Measurements from ENCODE around the gene GPR39. TPM values are rescaled to one million over a fixed set of nuclear protein-coding genes. Genes with fewer than 3 reads are reported as not detected.

The GPR39 gene
- polyA plus RNA-seq, 4 donors, result 3.8 to 12.6 (median 5.3) TPM

DNA sequence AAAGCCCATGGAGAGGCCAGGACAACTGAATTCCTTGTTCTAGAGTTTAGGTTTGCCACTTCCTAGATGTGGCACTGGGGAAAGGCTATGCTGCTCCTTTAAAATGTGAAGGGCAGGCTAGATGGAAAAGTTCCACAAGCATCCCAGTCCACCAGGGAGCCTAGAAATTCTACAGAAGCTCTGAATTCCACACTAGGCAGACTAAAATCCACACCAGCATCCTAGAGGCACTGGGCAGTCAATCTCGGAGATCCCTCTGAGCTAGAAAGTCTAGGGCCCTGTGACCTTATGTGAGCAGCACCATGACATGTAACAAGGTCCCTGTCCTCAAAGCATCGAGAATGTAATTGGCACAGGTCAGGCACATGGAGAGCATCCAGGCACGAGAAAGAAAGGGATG, 181.9 kb downstream of the GPR39 start:
- DNase-seq, result no peak
- H3K4me1 ChIP-seq (ENCODE audit: control insufficient read depth in 3 of 3, insufficient read depth in 2 of 3, low read depth in 1 of 3, low read length in 2 of 3), result peaks cover 0 to 4% (median 0%) of the 10 kb centered on the region in 3 donors
- H3K27ac ChIP-seq (ENCODE audit: low read depth in 1 of 3, low read length in 2 of 3), result no peak overlapping the region
- no peak for FAIRE-seq
- WGBS, 3 donors, result 79 to 91% (median 82%) methylated on average over 3 of the region's 3 CpGs
- no peaks in the 10 kb centered on the region for H3K27me3 ChIP-seq (ENCODE audit: control insufficient read depth in 3 of 3, insufficient read depth in 3 of 3, low read length in 3 of 3)
- no peak overlapping the region for H3K4me3 ChIP-seq (ENCODE audit: low read depth in 1 of 3, low read length in 3 of 3)
- no peaks in the 10 kb centered on the region for H3K36me3 ChIP-seq (ENCODE audit: control insufficient read depth in 3 of 3, insufficient read depth in 2 of 3, low read depth in 1 of 3, low read length in 3 of 3)
- peaks cover 0 to 12% of the 10 kb centered on the region in 2 donors for H3K9me3 ChIP-seq (ENCODE audit: control insufficient read depth in 2 of 2, insufficient read depth in 1 of 2, low read depth in 1 of 2, low read length in 1 of 2)

DNA sequence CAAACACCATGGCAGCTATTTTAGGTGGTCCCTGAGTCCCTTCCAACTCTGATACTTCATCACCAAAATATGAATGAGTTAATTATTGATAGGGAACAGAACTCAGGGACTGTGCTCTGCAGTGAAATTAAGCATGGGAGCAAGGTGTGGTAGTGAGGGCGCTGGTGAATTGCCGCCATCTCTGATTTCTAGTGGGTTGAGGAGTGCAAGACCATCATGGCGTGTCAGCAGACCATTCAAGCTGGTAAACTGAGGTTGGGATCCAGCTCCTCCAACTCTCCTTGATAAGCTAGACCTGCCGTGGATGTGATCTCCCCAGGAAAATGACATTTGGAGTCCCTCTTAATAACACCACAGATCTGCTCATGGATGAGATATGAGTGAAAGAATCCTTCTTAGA, 183.0 kb downstream of the GPR39 start:
- FAIRE-seq (no peak), DNase-seq (no peak)
- 90 to 93% (median 92%) methylated on average over 4 of the region's 4 CpGs for WGBS, 3 donors
- H3K9me3 ChIP-seq (ENCODE audit: control insufficient read depth in 2 of 2, insufficient read depth in 1 of 2, low read depth in 1 of 2, low read length in 1 of 2), result peaks cover 0 to 12% of the 10 kb centered on the region in 2 donors
- no peaks in the 10 kb centered on the region for H3K36me3 ChIP-seq (ENCODE audit: control insufficient read depth in 3 of 3, insufficient read depth in 2 of 3, low read depth in 1 of 3, low read length in 3 of 3)
- H3K4me3 ChIP-seq (ENCODE audit: low read depth in 1 of 3, low read length in 3 of 3), result no peak overlapping the region
- no peaks in the 10 kb centered on the region for H3K4me1 ChIP-seq (ENCODE audit: control insufficient read depth in 3 of 3, insufficient read depth in 2 of 3, low read depth in 1 of 3, low read length in 2 of 3)
- H3K27me3 ChIP-seq (ENCODE audit: control insufficient read depth in 3 of 3, insufficient read depth in 3 of 3, low read length in 3 of 3), result no peaks in the 10 kb centered on the region
- no peak overlapping the region for H3K27ac ChIP-seq (ENCODE audit: low read depth in 1 of 3, low read length in 2 of 3)

DNA sequence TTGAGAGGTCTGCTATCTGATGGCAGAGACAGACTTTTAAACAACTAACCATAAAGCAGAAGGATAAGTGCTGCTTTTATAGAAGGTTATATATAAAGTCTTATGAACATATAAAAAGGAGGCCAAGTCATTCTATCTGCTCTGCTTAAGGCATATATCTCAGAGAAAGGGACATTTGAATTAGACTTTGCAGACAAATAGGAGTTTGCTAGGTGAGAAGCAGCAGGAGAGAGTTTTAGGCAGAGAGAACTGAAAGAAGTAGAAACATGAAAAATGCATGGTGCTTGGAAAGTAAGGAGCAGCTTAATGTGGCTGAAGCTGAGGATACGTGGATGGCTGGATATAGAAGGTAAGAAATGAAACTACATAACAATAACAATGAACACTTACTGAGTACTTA, 188.0 kb downstream of the GPR39 start:
- H3K27me3 ChIP-seq (ENCODE audit: control insufficient read depth in 3 of 3, insufficient read depth in 3 of 3, low read length in 3 of 3), result no peaks in the 10 kb centered on the region
- no peaks in the 10 kb centered on the region for H3K9me3 ChIP-seq (ENCODE audit: control insufficient read depth in 2 of 2, insufficient read depth in 1 of 2, low read depth in 1 of 2, low read length in 1 of 2)
- no peaks in the 10 kb centered on the region for H3K4me1 ChIP-seq (ENCODE audit: control insufficient read depth in 3 of 3, insufficient read depth in 2 of 3, low read depth in 1 of 3, low read length in 2 of 3)
- FAIRE-seq (no peak), DNase-seq (no peak)
- 59 to 90% (median 82%) methylated on average over 1 of the region's 1 CpG for WGBS, 3 donors
- H3K36me3 ChIP-seq (ENCODE audit: control insufficient read depth in 3 of 3, insufficient read depth in 2 of 3, low read depth in 1 of 3, low read length in 3 of 3), result peaks cover 0 to 2% (median 0%) of the 10 kb centered on the region in 3 donors
- no peak overlapping the region for H3K27ac ChIP-seq (ENCODE audit: low read depth in 1 of 3, low read length in 2 of 3)
- H3K4me3 ChIP-seq (ENCODE audit: low read depth in 1 of 3, low read length in 3 of 3), result no peak overlapping the region

DNA sequence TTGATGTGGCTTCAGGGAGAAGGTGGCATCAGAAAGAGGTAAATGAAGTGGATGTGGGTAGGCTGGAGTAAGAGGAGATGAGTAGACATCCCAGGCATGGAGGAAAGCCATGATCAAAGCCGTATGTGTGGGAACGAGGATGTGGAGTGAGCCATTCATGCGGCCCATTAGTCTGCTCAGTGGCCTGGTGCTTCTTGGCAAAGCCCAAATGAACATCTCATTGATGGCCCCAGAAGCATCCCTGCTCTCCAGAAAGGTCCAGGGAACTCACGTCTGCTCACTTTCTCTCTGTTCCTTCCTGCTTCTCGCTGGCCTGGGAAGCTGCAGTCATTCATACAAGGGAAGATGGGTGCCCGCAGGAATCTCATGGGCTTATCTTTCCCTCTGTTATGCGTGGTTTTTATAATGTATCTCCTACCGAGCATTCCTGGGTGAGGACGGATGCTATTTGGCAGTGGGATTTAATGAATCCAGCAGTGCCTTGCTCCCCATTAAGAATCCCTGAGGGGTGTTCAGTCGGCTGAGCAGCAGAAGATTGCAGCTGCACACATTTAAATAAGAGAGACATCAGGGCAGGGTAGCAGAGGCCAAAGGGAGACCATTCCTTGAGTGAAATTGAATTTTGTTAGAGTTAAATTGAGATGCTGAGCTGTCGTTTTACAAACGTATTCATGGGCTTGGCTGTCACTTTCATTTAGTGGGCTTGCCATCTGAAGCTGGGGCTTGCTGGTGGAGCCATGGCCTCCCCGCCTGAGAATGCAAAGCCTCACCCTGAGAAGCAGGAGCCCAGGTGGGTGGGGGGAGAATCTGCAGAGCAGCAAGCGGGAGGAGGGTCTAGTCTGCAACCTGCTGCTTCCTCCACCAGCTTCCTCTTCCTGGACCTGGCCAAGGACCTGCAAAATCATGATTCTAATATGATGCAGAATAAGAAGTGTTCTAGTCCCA, 188.9 kb downstream of the GPR39 start:
- 83 to 90% (median 84%) methylated on average over 14 of the region's 14 CpGs for WGBS, 3 donors
- Histone ChIP-seq H3K27me3 (ENCODE audit: control insufficient read depth in 3 of 3, insufficient read depth in 3 of 3, low read length in 3 of 3) (no peaks in the 10 kb centered on the region), H3K9me3 (ENCODE audit: control insufficient read depth in 2 of 2, insufficient read depth in 1 of 2, low read depth in 1 of 2, low read length in 1 of 2) (no peaks in the 10 kb centered on the region), H3K27ac (ENCODE audit: low read depth in 1 of 3, low read length in 2 of 3) (no peak overlapping the region), H3K36me3 (ENCODE audit: control insufficient read depth in 3 of 3, insufficient read depth in 2 of 3, low read depth in 1 of 3, low read length in 3 of 3) (peaks cover 0 to 2% (median 0%) of the 10 kb centered on the region in 3 donors), H3K4me1 (ENCODE audit: control insufficient read depth in 3 of 3, insufficient read depth in 2 of 3, low read depth in 1 of 3, low read length in 2 of 3) (no peaks in the 10 kb centered on the region), H3K4me3 (ENCODE audit: low read depth in 1 of 3, low read length in 3 of 3) (no peak overlapping the region)
- DNase-seq, result no peak
- no peak for FAIRE-seq

DNA sequence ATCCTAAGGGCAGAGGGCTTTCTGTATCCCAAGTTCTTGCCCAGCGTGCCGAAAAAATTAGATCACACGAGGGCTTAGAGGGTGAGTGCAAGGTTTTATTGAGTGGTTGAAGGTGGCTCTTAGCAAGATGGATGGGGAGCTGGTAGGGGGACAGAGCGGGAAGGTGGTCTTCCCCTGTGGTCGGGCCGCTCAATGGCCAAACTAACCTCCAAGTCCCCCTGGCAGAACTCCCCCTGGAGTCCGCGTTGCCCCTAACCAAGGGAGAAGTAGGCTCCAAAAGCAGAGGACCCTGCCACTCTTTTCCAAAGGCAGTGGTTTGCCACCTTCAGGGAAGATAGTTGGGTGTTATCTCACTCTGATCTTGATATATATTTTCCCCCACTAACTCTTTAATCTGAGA, 190.0 kb downstream of the GPR39 start:
- no peaks in the 10 kb centered on the region for H3K9me3 ChIP-seq (ENCODE audit: control insufficient read depth in 2 of 2, insufficient read depth in 1 of 2, low read depth in 1 of 2, low read length in 1 of 2)
- FAIRE-seq, result no peak
- H3K4me3 ChIP-seq (ENCODE audit: low read depth in 1 of 3, low read length in 3 of 3), result no peak overlapping the region
- 91 to 95% (median 94%) methylated on average over 8 of the region's 8 CpGs for WGBS, 3 donors
- H3K27me3 ChIP-seq (ENCODE audit: control insufficient read depth in 3 of 3, insufficient read depth in 3 of 3, low read length in 3 of 3), result no peaks in the 10 kb centered on the region
- no peak for DNase-seq
- H3K27ac ChIP-seq (ENCODE audit: low read depth in 1 of 3, low read length in 2 of 3), result no peak overlapping the region
- H3K4me1 ChIP-seq (ENCODE audit: control insufficient read depth in 3 of 3, insufficient read depth in 2 of 3, low read depth in 1 of 3, low read length in 2 of 3), result no peaks in the 10 kb centered on the region
- peaks cover 0 to 2% (median 0%) of the 10 kb centered on the region in 3 donors for H3K36me3 ChIP-seq (ENCODE audit: control insufficient read depth in 3 of 3, insufficient read depth in 2 of 3, low read depth in 1 of 3, low read length in 3 of 3)

DNA sequence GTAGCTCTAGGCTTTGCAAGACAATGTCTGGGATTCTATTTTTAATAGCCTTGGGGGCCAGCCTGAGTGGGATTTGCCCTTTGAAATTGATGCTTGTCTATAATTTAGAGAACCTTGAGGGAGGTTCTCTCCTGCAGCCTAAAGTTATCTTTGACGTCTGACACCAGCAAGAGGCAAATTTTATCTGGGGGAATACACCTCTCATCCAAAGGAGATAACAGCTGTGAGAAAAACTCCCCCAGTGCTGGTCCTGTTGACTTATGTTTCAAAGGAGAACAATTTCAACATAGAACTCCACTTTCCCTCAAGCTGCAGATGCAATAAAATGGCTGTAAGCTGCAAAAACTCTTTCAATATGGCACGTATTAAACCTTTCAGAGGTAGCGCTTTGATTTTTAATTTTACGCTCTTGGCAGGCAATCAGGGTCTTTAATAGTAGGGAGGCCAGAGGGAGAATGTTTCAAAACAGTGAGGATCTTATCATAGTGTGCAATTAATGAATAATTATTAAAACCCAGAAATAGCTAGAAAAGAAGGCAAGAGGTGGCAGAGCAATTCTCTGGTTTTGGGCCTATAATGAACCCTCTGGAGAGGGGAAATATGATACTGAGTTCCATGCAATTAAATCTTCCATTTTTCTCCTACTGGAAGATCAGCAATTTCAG, 191.0 kb downstream of the GPR39 start:
- Histone ChIP-seq H3K36me3 (ENCODE audit: control insufficient read depth in 3 of 3, insufficient read depth in 2 of 3, low read depth in 1 of 3, low read length in 3 of 3) (peaks cover 0 to 2% (median 0%) of the 10 kb centered on the region in 3 donors), H3K4me1 (ENCODE audit: control insufficient read depth in 3 of 3, insufficient read depth in 2 of 3, low read depth in 1 of 3, low read length in 2 of 3) (no peaks in the 10 kb centered on the region), H3K27me3 (ENCODE audit: control insufficient read depth in 3 of 3, insufficient read depth in 3 of 3, low read length in 3 of 3) (no peaks in the 10 kb centered on the region), H3K27ac (ENCODE audit: low read depth in 1 of 3, low read length in 2 of 3) (no peak overlapping the region), H3K4me3 (ENCODE audit: low read depth in 1 of 3, low read length in 3 of 3) (no peak overlapping the region), H3K9me3 (ENCODE audit: control insufficient read depth in 2 of 2, insufficient read depth in 1 of 2, low read depth in 1 of 2, low read length in 1 of 2) (no peaks in the 10 kb centered on the region)
- 81 to 91% (median 85%) methylated on average over 4 of the region's 4 CpGs for WGBS, 3 donors
- DNase-seq (no peak), FAIRE-seq (no peak)

DNA sequence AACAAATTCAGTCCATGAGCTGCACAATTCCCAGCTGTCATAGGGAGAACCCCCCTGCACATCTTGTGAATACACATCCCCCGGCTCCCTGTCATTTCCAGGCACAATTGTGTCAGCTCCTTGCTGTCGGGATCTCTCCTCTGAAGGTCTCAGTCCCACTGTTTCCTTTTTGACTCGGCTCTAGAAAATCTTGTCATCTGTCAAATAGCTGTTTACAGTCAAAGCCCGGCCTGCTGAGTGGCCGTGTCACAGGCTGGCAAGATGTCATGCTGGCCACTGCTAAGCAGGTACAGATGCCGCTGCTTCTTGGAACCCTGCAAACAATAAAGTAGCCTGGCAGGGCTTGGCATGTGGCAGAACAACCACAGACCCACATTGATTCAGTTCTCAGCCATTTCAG, 191.7 kb downstream of the GPR39 start:
- no peaks in the 10 kb centered on the region for H3K4me1 ChIP-seq (ENCODE audit: control insufficient read depth in 3 of 3, insufficient read depth in 2 of 3, low read depth in 1 of 3, low read length in 2 of 3)
- FAIRE-seq (no peak), DNase-seq (no peak)
- H3K9me3 ChIP-seq (ENCODE audit: control insufficient read depth in 2 of 2, insufficient read depth in 1 of 2, low read depth in 1 of 2, low read length in 1 of 2), result no peaks in the 10 kb centered on the region
- 77 to 91% (median 78%) methylated on average over 6 of the region's 6 CpGs for WGBS, 3 donors
- H3K27me3 ChIP-seq (ENCODE audit: control insufficient read depth in 3 of 3, insufficient read depth in 3 of 3, low read length in 3 of 3), result no peaks in the 10 kb centered on the region
- no peak overlapping the region for H3K4me3 ChIP-seq (ENCODE audit: low read depth in 1 of 3, low read length in 3 of 3)
- peaks cover 0 to 2% (median 0%) of the 10 kb centered on the region in 3 donors for H3K36me3 ChIP-seq (ENCODE audit: control insufficient read depth in 3 of 3, insufficient read depth in 2 of 3, low read depth in 1 of 3, low read length in 3 of 3)
- H3K27ac ChIP-seq (ENCODE audit: low read depth in 1 of 3, low read length in 2 of 3), result no peak overlapping the region

DNA sequence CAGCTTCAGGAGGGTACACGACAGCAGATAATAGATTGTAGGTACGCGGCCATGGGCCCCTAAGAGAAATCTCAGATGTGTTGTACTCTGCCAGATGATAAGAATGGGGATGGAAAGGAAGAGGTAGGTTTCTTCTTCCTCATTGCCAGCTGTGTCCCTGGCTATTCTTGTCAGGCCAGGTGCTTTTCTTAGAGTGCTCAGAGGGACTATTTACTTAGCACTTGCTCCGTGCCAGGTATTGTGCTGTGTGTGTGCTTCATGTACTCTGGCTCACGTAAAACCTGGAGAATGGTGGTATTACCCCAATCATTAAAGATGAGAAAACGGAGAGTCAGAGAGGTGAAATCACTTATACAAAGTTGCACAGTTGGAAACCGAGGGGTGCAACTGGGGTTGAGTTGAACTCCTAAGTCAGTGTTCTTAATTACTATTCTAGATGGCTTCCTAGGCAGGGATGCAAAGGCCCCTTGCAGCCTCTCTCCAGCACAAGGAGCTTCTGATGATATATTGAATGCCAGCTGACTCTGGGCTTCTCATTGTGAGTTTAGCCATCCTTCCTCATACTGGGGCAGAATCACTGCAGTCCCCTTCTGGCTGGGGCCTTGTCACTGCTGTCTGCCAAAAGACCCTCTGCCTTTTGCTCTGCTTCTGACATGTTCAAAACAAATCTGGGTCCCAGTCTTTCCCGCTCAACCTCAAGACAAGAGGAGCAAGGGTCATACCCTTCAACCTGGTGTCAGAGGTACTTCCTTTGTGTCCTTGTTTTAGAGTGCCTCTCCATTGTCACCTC, 192.7 kb downstream of the GPR39 start:
- Histone ChIP-seq H3K36me3 (ENCODE audit: control insufficient read depth in 3 of 3, insufficient read depth in 2 of 3, low read depth in 1 of 3, low read length in 3 of 3) (peaks cover 0 to 2% (median 0%) of the 10 kb centered on the region in 3 donors), H3K27me3 (ENCODE audit: control insufficient read depth in 3 of 3, insufficient read depth in 3 of 3, low read length in 3 of 3) (no peaks in the 10 kb centered on the region), H3K27ac (ENCODE audit: low read depth in 1 of 3, low read length in 2 of 3) (no peak overlapping the region), H3K4me3 (ENCODE audit: low read depth in 1 of 3, low read length in 3 of 3) (no peak overlapping the region), H3K4me1 (ENCODE audit: control insufficient read depth in 3 of 3, insufficient read depth in 2 of 3, low read depth in 1 of 3, low read length in 2 of 3) (no peaks in the 10 kb centered on the region), H3K9me3 (ENCODE audit: control insufficient read depth in 2 of 2, insufficient read depth in 1 of 2, low read depth in 1 of 2, low read length in 1 of 2) (no peaks in the 10 kb centered on the region)
- no peak for DNase-seq
- WGBS, 3 donors, result 76 to 81% (median 80%) methylated on average over 8 of the region's 8 CpGs
- FAIRE-seq, result no peak
